NCI-H187 treated with DMSO at 0.1 percent for 48 hours (cell line): ENCODE data around the gene ZNF550.

ENCODE experiments used
- DNase-seq: peaks from one replicate; lab custom pipeline; 2025; lab: John Stamatoyannopoulos, UW

Gene ZNF550

DNA sequence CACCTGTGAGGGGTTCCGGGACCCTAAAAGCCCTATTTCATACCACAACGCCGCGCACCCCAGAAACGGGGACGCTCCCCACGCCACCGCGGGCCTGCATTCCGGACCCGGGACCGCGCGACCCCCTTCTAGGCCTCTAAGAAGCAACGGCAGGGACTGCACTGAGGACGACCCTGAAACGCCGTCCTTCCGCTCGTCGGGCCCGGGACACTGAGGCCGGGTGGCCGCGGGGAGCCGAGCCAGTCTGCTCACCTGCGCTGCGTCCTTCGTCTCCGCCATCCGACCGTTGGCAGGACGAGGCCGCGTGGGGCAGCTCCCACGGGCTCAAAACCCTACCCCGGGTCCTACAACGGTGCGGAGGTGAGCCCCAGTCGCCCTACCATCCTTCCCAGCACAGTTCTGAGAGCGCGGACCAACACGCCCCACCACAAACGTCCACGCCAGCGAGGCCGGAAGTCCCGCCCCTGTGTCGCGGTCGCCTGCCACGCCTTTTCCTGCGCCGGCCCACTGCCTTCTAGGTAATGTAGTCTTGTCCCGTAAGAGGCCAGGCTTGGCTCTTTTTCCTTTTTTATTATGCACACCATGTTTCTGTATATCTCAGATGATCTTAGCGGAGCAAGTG, at the start of gene ZNF550:
Gene ZNF550 (minus strand): TSS at position 460 of the 622 bp plus-strand sequence. CDS start 181 bp downstream, at position 279.
- DNase-seq: peak; percentile 60

DNA sequence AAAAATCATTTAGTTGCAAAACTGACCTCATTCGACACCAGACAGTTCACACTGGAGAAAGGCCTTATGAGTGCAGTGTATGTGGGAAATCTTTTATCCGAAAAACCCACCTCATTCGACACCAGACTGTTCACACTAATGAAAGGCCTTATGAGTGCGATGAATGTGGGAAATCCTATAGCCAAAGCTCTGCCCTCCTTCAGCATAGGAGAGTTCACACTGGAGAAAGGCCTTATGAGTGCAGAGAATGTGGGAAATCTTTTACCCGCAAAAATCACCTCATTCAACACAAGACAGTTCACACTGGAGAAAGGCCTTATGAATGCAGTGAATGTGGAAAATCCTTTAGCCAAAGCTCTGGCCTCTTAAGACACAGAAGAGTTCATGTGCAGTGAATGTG, 47.3 kb upstream of the ZNF550 start:
- no peak for DNase-seq

DNA sequence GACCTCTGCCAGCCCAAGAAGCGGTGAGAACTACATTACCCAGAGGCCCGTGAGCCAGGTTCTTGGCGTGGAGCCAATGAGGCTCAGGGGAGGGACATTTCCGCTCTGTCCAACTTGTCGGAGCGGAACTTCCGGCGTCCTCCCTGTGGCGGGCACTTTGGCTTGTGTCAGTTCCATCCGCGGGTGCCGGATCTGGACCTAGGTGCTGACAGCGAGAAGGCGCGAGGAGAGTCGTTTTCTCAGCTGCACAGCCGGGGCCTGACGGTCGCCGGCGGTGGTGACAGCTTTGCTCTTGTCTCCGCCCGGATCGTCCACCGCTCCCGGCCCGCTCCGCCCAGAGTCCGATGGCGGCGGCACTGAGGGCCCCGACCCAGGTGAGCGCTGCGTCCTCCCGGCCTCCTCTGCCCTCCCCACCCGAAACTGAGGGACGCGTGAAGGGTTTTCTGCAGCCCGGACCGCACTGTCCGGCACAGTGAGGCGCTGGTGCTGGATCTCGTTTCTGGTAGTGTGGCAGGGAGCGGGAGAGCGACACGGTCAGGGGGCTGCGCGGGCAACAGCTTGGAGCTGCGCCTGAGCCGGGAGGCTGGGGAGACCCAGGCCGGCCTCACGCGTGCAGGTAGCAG, 40.2 kb upstream of the ZNF550 start, which contains the start of gene ZNF530:
Gene ZNF530 (plus strand): TSS at position 125 of the 623 bp plus-strand sequence. CDS start 4,461 bp downstream, outside the sequence.
- DNase-seq: peak; percentile 22

DNA sequence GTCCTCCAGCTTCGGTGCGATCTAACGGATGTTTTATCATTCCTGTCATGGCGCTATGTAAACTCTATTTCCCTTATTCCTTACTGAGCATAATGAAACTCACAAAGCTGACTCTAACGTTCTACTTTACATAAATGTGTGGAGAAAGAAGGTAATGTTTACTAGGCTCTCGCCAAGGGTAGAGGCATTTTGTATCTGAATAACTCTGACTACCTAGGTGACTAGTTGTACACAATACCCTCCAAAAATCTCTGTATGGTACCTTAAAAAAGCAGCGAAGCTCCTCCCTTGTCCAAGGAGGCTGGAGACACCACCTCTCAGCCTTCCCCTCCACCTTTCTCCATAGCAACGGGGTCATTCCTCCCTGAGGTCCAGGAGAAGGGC, 39.7 kb upstream of the ZNF550 start:
- DNase-seq: no peak

DNA sequence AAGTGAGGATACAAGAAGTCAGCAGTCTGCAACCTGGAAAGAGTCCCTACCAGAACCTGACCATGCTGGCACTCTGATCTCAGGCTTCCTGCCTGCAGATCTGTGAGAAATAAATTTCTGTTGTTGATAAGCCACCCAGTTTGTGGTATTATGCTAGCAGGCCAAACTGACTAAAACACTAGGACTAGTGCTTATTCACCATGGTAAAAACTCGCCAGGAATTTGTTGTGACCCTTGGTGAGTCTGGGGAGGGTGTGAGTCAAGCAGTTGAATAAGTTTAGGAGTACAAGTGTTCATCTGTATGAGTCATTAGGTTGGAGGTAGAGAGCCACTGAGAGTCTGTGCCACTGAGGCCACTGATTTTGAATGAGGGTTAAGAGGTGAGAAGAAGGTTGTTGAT, 27.9 kb upstream of the ZNF550 start:
- DNase-seq: no peak

DNA sequence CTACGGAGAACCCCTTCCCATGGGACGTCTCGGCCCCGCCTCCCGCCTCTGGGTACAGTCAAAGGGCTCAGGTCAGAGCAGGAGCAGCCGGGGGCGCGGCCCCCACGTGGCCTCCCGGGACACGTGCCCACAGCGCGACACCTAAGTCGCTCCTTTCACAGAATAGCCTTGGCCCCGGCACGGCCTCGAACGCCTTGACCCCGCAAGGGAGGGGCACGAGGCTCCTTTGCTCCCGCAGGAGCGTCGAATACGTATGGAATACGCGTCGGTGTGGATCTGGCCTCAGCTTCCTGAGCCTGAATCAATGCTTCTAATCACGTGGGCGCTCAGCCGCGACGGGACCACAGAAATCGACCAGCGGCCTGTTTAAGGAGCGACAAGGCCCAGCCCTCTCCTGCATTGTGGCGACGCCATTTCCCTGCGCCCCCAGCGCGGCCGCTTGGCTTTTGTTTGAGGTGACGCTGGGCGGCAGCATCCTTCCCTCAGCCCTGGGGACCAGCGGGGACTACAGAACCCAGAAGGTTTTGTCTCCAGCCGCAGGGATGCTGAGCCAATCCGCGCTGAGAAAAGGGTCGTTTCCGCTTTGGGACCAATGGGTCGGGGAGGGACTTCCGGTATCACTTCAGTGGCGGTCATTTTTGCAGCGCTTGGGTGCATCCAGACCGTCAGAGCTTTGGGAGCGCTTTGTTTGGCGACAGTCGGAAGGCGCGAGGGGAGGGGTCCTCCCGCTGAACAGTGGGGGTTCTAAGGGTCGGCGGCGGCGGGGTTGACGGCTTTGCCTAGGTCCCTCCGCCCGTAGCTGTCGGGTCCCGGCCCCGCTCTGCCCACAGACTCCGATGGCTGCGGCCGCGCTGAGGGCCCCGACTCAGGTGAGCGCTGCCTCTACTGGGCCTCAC, 24.1 kb upstream of the ZNF550 start, which contains the start of gene ZIK1:
Gene ZIK1 (plus strand): TSS at position 625 of the 896 bp plus-strand sequence. CDS start 212 bp downstream, at position 837.
- peak; percentile 57 for DNase-seq

DNA sequence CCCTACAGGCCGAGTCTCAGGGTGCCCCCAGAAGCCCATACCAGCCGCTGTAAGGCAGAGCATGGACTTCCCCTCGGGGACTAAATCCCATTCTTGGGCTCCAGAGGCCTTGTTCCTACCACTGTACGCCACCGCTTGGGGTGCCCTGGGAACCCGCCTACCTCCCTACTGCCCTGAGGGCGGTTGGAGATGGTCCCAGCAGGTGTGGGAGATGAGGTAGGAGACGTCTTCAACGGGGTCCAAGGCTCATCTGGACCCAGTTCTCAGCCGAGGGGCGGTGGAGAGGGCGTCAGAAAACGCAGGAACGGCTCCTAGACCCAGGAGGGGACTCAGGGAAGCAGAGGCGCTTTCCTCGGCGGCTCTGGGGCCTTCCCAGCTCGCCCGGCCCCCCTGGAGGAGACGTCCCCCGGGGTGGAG, 23.4 kb upstream of the ZNF550 start:
- no peak for DNase-seq

DNA sequence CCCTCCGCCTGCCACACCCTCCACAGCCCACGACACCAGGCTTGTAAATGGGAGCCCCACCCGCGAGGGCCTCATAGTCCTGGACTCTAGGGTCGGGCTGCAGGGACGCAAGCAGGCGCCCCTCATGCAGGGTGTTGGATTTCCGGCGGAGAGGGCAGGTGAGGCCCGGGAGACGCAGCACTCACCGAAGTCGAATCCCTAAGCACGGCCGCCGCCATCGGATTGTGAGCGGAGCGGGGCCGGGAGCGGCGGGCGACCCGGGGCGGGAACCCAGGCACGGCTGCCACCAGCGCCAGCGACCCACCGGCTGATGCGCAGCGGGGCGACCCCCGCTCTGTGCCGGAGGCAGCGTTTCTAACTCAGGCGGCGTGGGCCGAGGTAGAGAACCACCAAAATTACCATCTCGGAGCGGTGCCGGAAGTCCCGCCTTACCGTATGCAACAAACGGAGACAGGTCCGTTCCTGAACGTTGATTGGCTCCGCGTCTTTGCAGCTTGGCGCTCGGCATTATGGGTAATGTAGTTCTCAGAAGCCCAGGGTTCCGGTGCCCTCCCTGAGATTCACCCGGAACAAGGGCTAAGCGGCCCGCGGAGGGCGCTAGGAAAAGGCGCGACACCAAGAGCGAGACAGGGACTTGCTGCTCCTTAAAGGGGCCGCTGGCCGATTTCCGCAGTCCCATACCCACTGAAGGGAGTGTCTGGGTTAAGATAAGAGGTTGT, 19.0 kb upstream of the ZNF550 start, which contains the start of gene ZNF416:
Gene ZNF416 (minus strand): TSS at position 425 of the 719 bp plus-strand sequence. CDS start 207 bp downstream, at position 218.
- DNase-seq: peak; percentile 87

DNA sequence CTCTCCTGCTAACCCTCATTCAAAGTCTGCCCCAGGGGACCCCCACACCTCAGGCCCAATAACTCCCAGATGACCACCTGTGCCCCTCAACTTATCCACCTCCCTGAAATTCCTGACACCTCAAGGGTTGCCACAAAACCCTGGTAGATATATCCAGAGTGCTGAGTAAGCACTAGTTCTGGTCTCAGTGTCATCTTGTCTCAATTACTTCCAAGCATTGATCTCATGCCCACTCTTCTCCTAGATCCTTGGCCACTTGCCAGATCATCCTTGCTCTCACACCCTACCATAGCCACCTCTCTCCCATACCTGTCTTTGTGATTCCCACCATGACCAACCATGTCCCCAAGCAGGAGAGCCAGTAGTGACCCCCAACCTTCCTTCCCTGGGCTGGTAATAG, 17.0 kb upstream of the ZNF550 start:
- no peak for DNase-seq

DNA sequence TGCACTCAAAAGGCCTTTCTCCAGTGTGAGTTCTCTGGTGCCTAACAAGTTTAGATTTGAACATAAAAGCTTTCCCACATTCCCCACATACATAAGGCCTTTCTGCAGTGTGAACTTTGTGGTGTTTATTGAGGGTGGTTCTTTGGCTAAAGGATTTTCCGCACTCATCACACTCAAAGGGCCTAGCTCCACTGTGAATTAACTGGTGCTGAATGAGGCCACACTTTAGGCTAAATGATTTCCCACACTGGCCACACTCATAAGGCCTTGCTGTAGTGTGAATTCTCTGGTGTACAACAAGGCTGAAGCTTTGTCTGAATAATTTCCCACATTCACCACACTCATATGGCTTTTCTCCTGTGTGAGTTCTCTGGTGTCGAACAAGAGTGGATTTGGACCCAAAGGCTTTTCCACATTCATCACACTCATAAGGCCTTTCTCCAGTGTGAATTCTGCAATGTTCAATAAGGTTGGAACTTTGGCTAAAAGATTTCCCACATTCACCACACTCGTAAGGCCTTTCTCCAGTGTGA, 12.8 kb upstream of the ZNF550 start:
- DNase-seq: no peak

DNA sequence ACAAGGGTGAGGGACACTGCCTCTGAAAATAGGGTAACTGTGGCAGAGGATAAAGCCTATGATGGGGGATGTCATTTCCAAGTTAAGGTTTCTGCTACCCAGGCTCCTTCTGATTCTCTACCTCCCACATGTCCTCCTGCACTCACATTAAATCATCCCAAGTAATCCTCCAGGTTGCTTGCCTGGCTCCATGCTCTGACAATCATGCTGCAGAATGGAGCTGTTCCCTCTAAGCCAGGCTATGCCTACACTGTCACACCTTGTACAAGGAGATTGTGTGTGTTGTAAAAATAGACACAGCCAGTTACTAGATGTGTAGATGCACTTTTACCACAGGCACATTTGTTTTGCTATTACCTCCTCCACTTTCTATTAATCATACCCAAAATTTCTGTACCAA, 11.0 kb upstream of the ZNF550 start:
- no peak for DNase-seq

DNA sequence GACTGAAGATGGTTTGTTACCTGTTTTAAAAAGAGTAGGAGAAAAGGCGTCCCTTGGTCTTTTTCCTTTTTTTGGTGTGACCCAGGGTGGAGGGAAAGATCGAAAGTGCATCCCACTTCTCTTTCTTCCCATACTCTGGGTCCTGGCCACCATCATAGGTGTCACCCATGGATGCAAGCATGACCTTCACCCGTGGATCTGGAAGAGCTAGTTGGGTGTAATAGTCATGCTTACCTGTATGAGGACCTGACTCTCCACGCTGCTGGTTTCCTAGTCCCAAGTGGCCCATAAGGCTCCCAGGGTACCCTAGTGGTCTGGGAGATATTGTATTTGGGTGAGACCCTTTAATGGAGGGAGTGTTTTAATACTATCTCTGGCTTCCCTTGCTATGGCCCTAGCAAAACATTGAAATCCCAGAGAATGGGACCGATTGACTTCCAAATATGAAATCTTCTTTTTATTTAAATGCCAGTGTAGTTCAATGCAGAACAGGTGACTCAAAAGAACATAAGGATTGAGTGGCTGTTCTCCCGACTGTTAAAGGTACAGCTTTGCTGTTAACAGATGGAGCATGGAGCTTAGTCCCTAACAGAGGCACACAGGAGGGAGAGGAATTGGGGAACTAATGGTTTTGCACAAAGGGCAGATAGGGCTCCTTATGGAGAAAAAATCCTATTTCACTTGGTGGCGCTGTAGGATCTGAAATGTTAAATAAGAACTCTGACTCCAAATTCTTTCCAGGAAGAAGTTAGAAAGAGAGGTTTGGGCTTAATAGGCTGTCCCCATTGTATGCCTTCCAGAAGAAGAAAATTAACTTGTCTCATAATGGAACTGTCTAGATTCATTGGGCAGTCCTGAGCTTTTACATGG, 7.0 kb upstream of the ZNF550 start:
- no peak for DNase-seq

DNA sequence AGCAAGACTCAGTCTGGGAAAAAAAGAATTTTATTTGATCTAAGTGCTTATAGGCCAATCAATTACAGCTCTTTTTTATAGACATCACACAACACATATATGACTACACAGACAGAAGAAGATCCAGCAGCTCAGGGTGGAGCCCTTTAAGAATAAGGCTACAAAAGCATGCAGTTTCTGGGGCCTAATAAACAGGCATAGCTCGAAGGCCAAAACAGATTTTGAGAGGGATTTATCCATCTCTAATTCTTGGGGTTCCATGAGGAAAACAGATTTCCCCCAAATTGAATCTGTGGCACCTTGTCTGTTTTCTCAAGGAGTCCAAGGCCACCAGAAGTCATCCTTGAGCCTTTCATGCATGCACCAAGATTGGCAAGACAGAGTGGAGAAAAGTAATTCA, 3.9 kb upstream of the ZNF550 start:
- DNase-seq: no peak

DNA sequence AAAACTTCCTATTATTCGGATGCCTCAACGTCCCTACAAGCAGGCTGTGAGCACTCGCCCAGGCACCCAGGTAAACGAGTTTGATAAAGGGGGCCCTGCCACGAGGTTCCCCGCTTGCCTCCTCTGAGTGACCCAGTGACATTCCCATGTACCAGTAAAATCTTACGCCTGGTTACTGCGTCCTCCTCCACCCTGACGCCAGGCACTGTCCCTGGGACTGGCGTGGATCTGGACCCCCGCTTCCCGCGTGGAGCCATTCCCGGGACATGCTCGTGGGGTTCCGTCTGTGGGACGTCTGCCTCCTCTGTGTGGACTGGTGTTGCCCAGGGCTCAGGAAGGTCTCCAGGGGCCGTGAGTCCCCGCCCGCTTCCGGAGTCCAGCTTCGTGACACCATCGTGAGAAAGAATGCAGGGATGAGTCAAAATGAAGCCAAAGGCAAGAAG, 407 bp upstream of the ZNF550 start:
- no peak for DNase-seq

DNA sequence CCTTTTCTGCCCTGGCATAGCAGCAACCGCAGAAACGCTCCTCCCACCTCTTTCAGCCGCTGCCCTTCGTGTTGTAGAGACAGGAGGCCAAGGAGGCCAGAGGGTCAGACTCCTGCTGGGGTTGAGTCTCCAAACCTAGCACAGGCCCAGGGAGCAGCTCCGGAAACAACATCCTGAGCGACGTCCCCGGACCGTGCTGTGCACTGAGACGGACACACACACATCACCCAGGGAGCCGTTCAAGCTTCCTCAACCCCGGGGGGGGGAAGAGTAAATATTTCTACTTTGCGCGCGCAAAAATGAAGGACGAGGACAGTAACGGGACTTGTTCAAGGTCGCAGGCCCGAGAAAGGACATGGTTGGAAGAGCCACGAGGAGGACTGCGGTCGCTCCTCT, 657 bp downstream of the ZNF550 start:
- DNase-seq: no peak

DNA sequence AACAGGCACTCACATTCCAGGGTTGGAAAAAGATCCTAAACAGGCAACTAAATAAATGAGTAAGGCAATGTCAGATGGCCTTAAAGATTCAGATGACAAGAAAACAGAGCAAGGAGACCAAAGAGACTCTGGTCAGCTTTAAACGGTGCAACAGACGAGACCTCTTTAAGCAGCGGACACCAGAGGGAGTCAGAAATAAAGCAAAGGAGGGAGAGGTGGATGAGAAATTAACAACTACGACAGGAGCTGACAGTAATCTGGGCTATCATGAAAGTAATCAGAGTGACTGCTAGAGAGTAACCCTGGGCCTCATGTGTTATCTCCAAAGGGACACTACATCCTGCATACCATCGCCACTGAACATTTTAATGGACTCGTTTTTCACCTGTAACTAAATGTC, 1.1 kb downstream of the ZNF550 start:
- no peak for DNase-seq

DNA sequence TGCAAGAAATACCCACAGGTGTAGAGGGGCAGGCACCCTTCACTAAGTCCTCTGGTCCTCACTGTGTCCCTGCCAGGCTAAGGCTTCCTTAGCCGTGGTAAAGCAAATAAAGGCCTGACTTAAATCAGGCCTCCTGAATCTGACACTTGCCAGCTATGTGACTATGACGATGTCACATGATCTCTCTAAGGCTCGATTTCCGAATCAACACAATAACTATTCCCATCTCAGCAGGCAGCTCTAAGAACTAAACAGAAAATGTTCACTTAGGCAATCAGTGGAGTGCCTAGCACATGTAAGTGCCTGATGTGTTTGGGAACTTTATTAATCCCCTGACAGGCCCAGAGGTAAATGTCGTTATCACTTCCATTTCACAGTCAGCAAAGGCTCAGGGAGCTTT, 2.0 kb downstream of the ZNF550 start:
- DNase-seq: no peak

DNA sequence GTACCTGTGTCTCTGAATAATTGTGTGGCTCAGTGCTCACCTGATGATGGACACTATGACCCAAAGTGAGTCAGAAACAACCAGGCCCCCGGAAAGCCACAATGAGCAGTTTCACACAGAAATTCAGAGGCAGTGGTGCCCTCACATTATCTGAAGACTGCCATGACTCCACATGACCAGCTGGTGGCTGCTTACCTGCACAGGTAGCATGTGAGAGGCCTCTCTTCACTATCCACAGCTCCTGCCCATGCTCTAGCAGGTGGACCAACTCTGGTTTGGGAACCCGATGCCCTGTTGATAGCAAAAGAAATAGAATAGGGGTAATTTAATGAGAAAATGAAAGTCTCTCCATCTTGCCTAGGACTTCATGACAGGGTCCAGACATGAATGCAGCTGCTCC, 7.2 kb downstream of the ZNF550 start:
- DNase-seq: no peak

DNA sequence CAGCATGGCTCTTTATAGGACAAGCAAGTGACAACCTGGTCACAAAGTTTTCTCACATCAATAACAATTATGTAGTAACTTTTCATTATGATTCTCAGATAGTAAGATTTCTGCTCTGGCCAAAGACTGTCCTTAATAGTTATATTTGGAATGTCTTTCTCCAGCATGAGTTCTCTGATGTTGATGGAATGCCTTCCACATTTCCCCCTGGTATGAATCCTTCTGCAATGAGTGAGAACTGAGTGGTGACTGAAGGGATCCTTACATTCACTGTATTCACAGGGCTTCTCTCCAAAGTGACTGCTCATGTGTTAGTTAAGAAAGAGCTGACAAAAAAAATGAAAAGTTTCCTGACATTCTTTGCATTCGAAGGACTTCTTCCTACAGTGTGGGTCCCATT, 13.2 kb downstream of the ZNF550 start:
- no peak for DNase-seq

DNA sequence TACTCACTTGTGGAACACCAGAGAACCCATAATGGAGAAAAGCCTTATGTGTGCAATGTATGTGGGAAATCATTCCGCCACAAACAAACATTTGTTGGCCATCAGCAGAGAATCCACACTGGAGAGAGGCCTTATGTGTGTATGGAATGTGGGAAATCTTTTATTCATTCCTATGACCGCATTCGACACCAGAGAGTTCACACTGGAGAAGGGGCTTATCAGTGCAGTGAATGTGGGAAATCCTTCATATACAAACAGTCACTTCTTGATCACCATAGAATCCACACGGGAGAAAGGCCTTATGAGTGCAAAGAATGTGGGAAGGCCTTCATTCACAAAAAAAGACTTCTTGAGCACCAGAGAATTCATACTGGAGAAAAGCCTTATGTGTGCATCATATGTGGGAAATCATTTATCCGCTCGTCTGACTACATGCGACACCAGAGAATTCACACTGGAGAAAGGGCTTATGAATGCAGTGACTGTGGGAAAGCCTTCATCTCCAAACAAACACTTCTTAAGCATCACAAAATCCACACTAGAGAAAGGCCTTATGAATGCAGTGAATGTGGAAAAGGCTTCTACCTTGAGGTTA, 21.6 kb downstream of the ZNF550 start:
- no peak for DNase-seq
